HepG2 (cell line): ENCODE measurements around the gene ATRIP. TPM values are rescaled to one million over a fixed set of nuclear protein-coding genes. Genes with fewer than 3 reads are reported as not detected.

Source experiments
- ATAC-seq: fragments of 200-7000 bp; cut with Tn5 transposase; 3 replicates; pipeline ENCODE4 v1.9.1; 2020; ENCODE audit warnings: mild to moderate bottlenecking, moderate library complexity
- BruUV-seq: library from RNA; stranded (reverse); fragments of 400-500 nt; replicated peaks from 2 replicates; lab custom pipeline; 2021; lab: Mats Ljungman, UMichigan
- CTCF ChIA-PET: fragments of 300-600 bp; formaldehyde crosslinking; extraction: SDS; loops from one replicate; lab custom pipeline; 2021; ENCODE audit warnings: low total read pairs, inconsistent platforms, low intra/inter-chr PET ratio; lab: Yijun Ruan, JAX
- POLR2A ChIA-PET: fragments of 350-600 bp; sonication (Branson Sonifier 250); formaldehyde crosslinking; loops from one replicate; lab custom pipeline; 2020; ENCODE audit warnings: antibody characterized with exemption, inconsistent platforms; lab: Yijun Ruan, JAX
- DNase-seq: peaks from one replicate; pipeline ENCODE4 v3.0.0-alpha.2; 2015; ENCODE audit warnings: low spot score
- FAIRE-seq: peaks from 3 replicates; lab custom pipeline; 2011; peaks lifted over from hg19 to GRCh38; lab: Jason Lieb, UNC
- H2AFZ ChIP-seq: one replicate; pipeline ENCODE4 v1.6.1; 2011; ENCODE audit warnings: low read length, inconsistent platforms
- H3K27ac ChIP-seq: fragments of 300-600 bp; 3 replicates; pipeline ENCODE4 v1.8.0; 2011; ENCODE audit warnings: mixed run types, mild to moderate bottlenecking, mixed read lengths, low read length, inconsistent platforms; ENCODE audit not compliant: insufficient read depth; ENCODE audit errors: extremely low read length
- H3K27me3 ChIP-seq, 2 experiments: fragments of 200-600 bp in 1 of 2; 2 replicates in 1 of 2; 3 replicates in 1 of 2; pipeline versions ENCODE4 v1.6.0 to v1.8.0; 2011; ENCODE audit warnings: low read length in 2 of 2, mild to moderate bottlenecking in 2 of 2, moderate library complexity in 2 of 2, inconsistent platforms in 1 of 2; ENCODE audit not compliant: insufficient read depth in 2 of 2, control insufficient read depth in 1 of 2
- H3K36me3 ChIP-seq, 2 experiments: fragments of 200-600 bp in 1 of 2; replicated peaks in 1 of 2; 2 replicates in 1 of 2; 3 replicates in 1 of 2; pipeline versions ENCODE4 v1.5.1 to v1.8.0; 2011; ENCODE audit warnings: low read length in 2 of 2, inconsistent platforms in 1 of 2; ENCODE audit not compliant: insufficient read depth in 2 of 2, control insufficient read depth in 1 of 2
- H3K4me1 ChIP-seq: 2 replicates; pipeline ENCODE4 v1.5.1; 2012; ENCODE audit warnings: low read length, inconsistent platforms; ENCODE audit not compliant: insufficient read depth
- H3K4me2 ChIP-seq: 2 replicates; pipeline ENCODE4 v1.6.0; 2011; ENCODE audit warnings: low read depth, low read length, inconsistent platforms
- H3K4me3 ChIP-seq, 3 experiments: fragments of 200-600 bp in 1 of 3; sonication (generic), shearing (Covaris generic) in 1 of 3; replicated peaks in 1 of 3; 2 replicates each; pipeline ENCODE4 v1.5.1; 2011 to 2016; ENCODE audit warnings: low read length in 3 of 3, inconsistent platforms in 2 of 3, low read depth in 2 of 3, mild to moderate bottlenecking in 2 of 3, control low read depth in 1 of 3, mixed read lengths in 1 of 3; ENCODE audit not compliant: insufficient read depth in 1 of 3
- H3K79me2 ChIP-seq: one replicate; pipeline ENCODE4 v1.6.1; 2011; ENCODE audit warnings: low read length, inconsistent platforms; ENCODE audit not compliant: insufficient read depth
- H3K9ac ChIP-seq: 2 replicates; pipeline ENCODE4 v1.6.0; 2011; ENCODE audit warnings: mild to moderate bottlenecking, low read depth, low read length, inconsistent platforms; ENCODE audit not compliant: insufficient read depth
- H3K9me3 ChIP-seq: 2 replicates; pipeline ENCODE4 v1.5.1; 2012; ENCODE audit warnings: mild to moderate bottlenecking, low read length
- H4K20me1 ChIP-seq: 2 replicates; pipeline ENCODE4 v1.6.0; 2011; ENCODE audit warnings: inconsistent platforms, mild to moderate bottlenecking, low read length, moderate library complexity; ENCODE audit not compliant: insufficient read depth
- AGO2 ChIP-seq: fragments of 200-400 bp; formaldehyde crosslinking; optimal IDR thresholded peaks from 2 replicates; pipeline ENCODE3; 2017; ENCODE audit warnings: mild to moderate bottlenecking, low read depth, low read length, moderate library complexity
- HIVEP1 ChIP-seq: sonication (generic); formaldehyde crosslinking; IDR thresholded peaks from 2 replicates; pipeline ENCODE4 v1.4.0; 2020; ENCODE audit warnings: mild to moderate bottlenecking, missing genetic modification reagents
- HOXA9 ChIP-seq: sonication (generic); formaldehyde crosslinking; IDR thresholded peaks from 2 replicates; pipeline ENCODE4 v1.8.1; 2022; ENCODE audit warnings: missing genetic modification reagents, mild to moderate bottlenecking, moderate library complexity, borderline replicate concordance
- RBFOX2 ChIP-seq: fragments of 200-400 bp; formaldehyde crosslinking; IDR thresholded peaks from 2 replicates; pipeline ENCODE4 v1.6.1; 2017; ENCODE audit warnings: low read depth, mild to moderate bottlenecking, low read length
- RBM22 ChIP-seq: fragments of 200-400 bp; formaldehyde crosslinking; optimal IDR thresholded peaks from 2 replicates; pipeline ENCODE3; 2017; ENCODE audit warnings: mild to moderate bottlenecking, low read length, moderate library complexity
- ZGPAT ChIP-seq: IDR thresholded peaks from 2 replicates; pipeline ENCODE4 v1.6.1; 2016; ENCODE audit warnings: mild to moderate bottlenecking
- ZZZ3 ChIP-seq: sonication (generic); formaldehyde crosslinking; IDR thresholded peaks from 2 replicates; pipeline ENCODE4 v1.4.0; 2020; ENCODE audit warnings: missing genetic modification reagents, mild to moderate bottlenecking, borderline replicate concordance
- WGBS: methylation state at CpG from one replicate; pipeline ENCODE4 v1.1.6; 2017; ENCODE audit warnings: low lambda C conversion rate; 5-methylcytosine and 5-hydroxymethylcytosine counted together
- in situ Hi-C: cut with HindIII; loops from 2 replicates; pipeline ENCODE4 v1.10.0; 2017; ENCODE audit warnings: low pct_unique_long_range_greater_than_20kb; ENCODE audit not compliant: extremely low pct_ligation_motif_present
- intact Hi-C: fragments of 100-400 bp; cut with micrococcal nuclease; formaldehyde crosslinking; loops from one replicate; pipeline ENCODE4 v1.10.0; 2022; ENCODE audit not compliant: unreplicated experiment
- polyA plus RNA-seq, 8 experiments: library from polyadenylated mRNA; depleted of rRNA in 3 of 8; stranded (reverse) in 7 of 8; unstranded in 1 of 8; fragments of >200 nt; fragmentation: Illumina TruSeq in 4 of 8; extraction: Trizol in 4 of 8; gene quantifications; 2 replicates each; pipeline versions ENCODE4 v1.2.1 to v1.2.3, GENCODE V29; 2011 to 2016; ENCODE audit warnings: low read depth in 4 of 8, missing spikeins in 1 of 8, mixed read lengths in 1 of 8; ENCODE audit not compliant: insufficient read depth in 1 of 8
- total RNA-seq, 5 experiments: library from RNA; depleted of rRNA; stranded (reverse); fragments of >200 nt; fragmentation: Illumina TruSeq; extraction: Trizol; gene quantifications; 2 replicates each; pipeline ENCODE4 v1.2.3, GENCODE V29; 2016; ENCODE audit warnings: low read depth in 1 of 5

Gene ATRIP
- total and polyA plus RNA-seq, 2 of the 13 experiments (the other 11 are each of a cell fraction or from before 2014, with no cell fraction given): 5.1 to 12.5 TPM

- FAIRE-seq: no peak
- no peaks in the 10 kb centered on the region for H3K27me3 ChIP-seq
- H2AFZ ChIP-seq: no peak overlapping the region
- H3K4me3 ChIP-seq: no peak overlapping the region
- no peak overlapping the region for H3K27ac ChIP-seq
- no TSS peak for BruUV-seq
- DNase-seq: no peak
- POLR2A ChIA-PET: interaction anchor here (1.8 to 1.9 kb wide), 2 partner anchors 22 to 29 kb away, joined by 5 to 6 read pairs; no protein-coding TSS in a partner anchor
- H3K4me1 ChIP-seq: no peaks in the 10 kb centered on the region
- CTCF ChIA-PET: no interaction called here
- H4K20me1 ChIP-seq: peaks cover 8% of the 10 kb centered on the region; the same call in 1 of the 2 replicates
- no peaks in the 10 kb centered on the region for H3K79me2 ChIP-seq
- 98% methylated on average over 17 of the region's 18 CpGs for WGBS
- no peak for ATAC-seq
- H3K9me3 ChIP-seq: no peaks in the 10 kb centered on the region
- intact Hi-C loops: no loop called here
- peaks cover 68 to 85% of the 10 kb centered on the region in 2 experiments for H3K36me3 ChIP-seq
- H3K9ac ChIP-seq: no peak overlapping the region
- in situ Hi-C loops: no loop called here
- no peak for TF ChIP-seq HIVEP1 (CRISPR knock-in tag)
- TF ChIP-seq AGO2: peak; percentile 19
- TF ChIP-seq ZZZ3 (CRISPR knock-in tag): no peak
- peak; percentile 6 for TF ChIP-seq RBM22
- TF ChIP-seq HOXA9 (CRISPR knock-in tag): no peak
- TF ChIP-seq ZGPAT (CRISPR knock-in tag): no peak
- TF ChIP-seq RBFOX2: peak; percentile 41; the same call in 1 of the 2 replicates
- no peak overlapping the region for H3K4me2 ChIP-seq
These were observed 39.8 kb upstream of the ATRIP start for GRCh38 chr3:48406443-48407431.
